Liver (tissue), 9 donors: ENCODE data around the gene THAP11. TPM values are rescaled to one million over a fixed set of nuclear protein-coding genes. Genes with fewer than 3 reads are reported as not detected.
A peak's percentile ranks its signal among the peaks of the same experiment; 100 is the strongest.

Experiments
- DNase-seq: peaks from one replicate; pipeline ENCODE4 v3.0.0-alpha.2; 2017; ENCODE audit warnings: low spot score
- H3K27ac ChIP-seq, 2 donors: one replicate each; pipeline ENCODE4 v1.7.0; 2013; ENCODE audit warnings: inconsistent platforms in 2 of 2, low read length in 2 of 2, control low read depth in 1 of 2, low read depth in 1 of 2, mild to moderate bottlenecking in 1 of 2
- H3K27me3 ChIP-seq, 4 donors: one replicate each; pipeline versions ENCODE4 v1.6.1 to v1.7.0; 2013; ENCODE audit warnings: low read length in 3 of 4, inconsistent platforms in 1 of 4, mild to moderate bottlenecking in 1 of 4, moderate library complexity in 1 of 4; ENCODE audit not compliant: control insufficient read depth in 4 of 4, insufficient read depth in 4 of 4
- H3K36me3 ChIP-seq, 4 donors: one replicate each; pipeline versions ENCODE4 v1.6.1 to v1.7.0; 2013; ENCODE audit warnings: low read length in 3 of 4, mild to moderate bottlenecking in 3 of 4, low read depth in 1 of 4, moderate library complexity in 1 of 4; ENCODE audit not compliant: control insufficient read depth in 4 of 4, insufficient read depth in 3 of 4
- H3K4me1 ChIP-seq, 4 donors: one replicate each; pipeline versions ENCODE4 v1.6.1 to v1.7.0; 2013; ENCODE audit warnings: low read length in 3 of 4, mild to moderate bottlenecking in 3 of 4, moderate library complexity in 1 of 4; ENCODE audit not compliant: control insufficient read depth in 4 of 4, insufficient read depth in 4 of 4
- H3K4me3 ChIP-seq, 3 donors: one replicate each; pipeline versions ENCODE4 v1.6.1 to v1.7.0; 2013; ENCODE audit warnings: low read length in 3 of 3, control low read depth in 1 of 3, low read depth in 1 of 3, mild to moderate bottlenecking in 1 of 3
- H3K9ac ChIP-seq, 2 donors: one replicate each; pipeline ENCODE4 v1.7.0; 2013; ENCODE audit warnings: low read length in 2 of 2, mild to moderate bottlenecking in 2 of 2, moderate library complexity in 2 of 2, control low read depth in 1 of 2, low read depth in 1 of 2
- H3K9me3 ChIP-seq, 4 donors: one replicate each; pipeline versions ENCODE4 v1.6.1 to v1.7.0; 2013; ENCODE audit warnings: low read length in 3 of 4; ENCODE audit not compliant: control insufficient read depth in 4 of 4
- ATF3 ChIP-seq: IDR thresholded peaks from 2 replicates; pipeline ENCODE4 v1.6.1; 2016; ENCODE audit warnings: antibody characterized with exemption
- EGR1 ChIP-seq, 2 donors: IDR thresholded peaks; 2 replicates each; pipeline ENCODE4 v1.6.1; 2016 to 2018; ENCODE audit warnings: antibody characterized with exemption in 2 of 2, low read depth in 2 of 2
- GABPA ChIP-seq, 2 donors: IDR thresholded peaks in 1 of 2; conservative IDR thresholded peaks in 1 of 2; 2 replicates each; pipeline ENCODE4 v1.6.1; 2016; ENCODE audit warnings: antibody characterized with exemption in 2 of 2, mild to moderate bottlenecking in 1 of 2, moderate library complexity in 1 of 2
- HNF4A ChIP-seq, 2 donors: conservative IDR thresholded peaks; 2 replicates each; pipeline ENCODE4 v1.6.1; 2016; ENCODE audit warnings: antibody characterized with exemption in 2 of 2, mild to moderate bottlenecking in 2 of 2
- HNF4G ChIP-seq: IDR thresholded peaks from 2 replicates; pipeline ENCODE4 v1.6.1; 2016; ENCODE audit warnings: antibody characterized with exemption
- JUND ChIP-seq, 2 donors: IDR thresholded peaks; 2 replicates each; pipeline ENCODE4 v1.6.1; 2016; ENCODE audit warnings: antibody characterized with exemption in 2 of 2
- MAX ChIP-seq: IDR thresholded peaks from 2 replicates; pipeline ENCODE4 v1.6.1; 2016; ENCODE audit warnings: antibody characterized with exemption
- REST ChIP-seq: IDR thresholded peaks from 2 replicates; pipeline ENCODE4 v1.6.1; 2016; ENCODE audit warnings: antibody characterized with exemption, mild to moderate bottlenecking
- RXRA ChIP-seq, 2 donors: IDR thresholded peaks; 2 replicates each; pipeline ENCODE4 v1.6.1; 2017 to 2018; ENCODE audit warnings: antibody characterized with exemption in 2 of 2, mild to moderate bottlenecking in 1 of 2
- TAF1 ChIP-seq: conservative IDR thresholded peaks from 2 replicates; pipeline ENCODE4 v1.6.1; 2016; ENCODE audit warnings: antibody characterized with exemption, mild to moderate bottlenecking
- YY1 ChIP-seq: IDR thresholded peaks from 2 replicates; pipeline ENCODE4 v1.6.1; 2016; ENCODE audit warnings: antibody characterized with exemption, mild to moderate bottlenecking
- ZBTB33 ChIP-seq: IDR thresholded peaks from 2 replicates; pipeline ENCODE4 v1.6.1; 2016; ENCODE audit warnings: antibody characterized with exemption
- WGBS: extraction: QIAGEN DNeasy Blood & Tissue Kit; methylation state at CpG from one replicate; pipeline ENCODE4 v1.1.7; 2013; 5-methylcytosine and 5-hydroxymethylcytosine counted together
- polyA plus RNA-seq, 2 donors: library from polyadenylated mRNA; stranded (reverse) in 1 of 2; unstranded in 1 of 2; fragments of 200-250 nt in 1 of 2; fragments of >200 nt in 1 of 2; fragmentation: Nextera tagmentation in 1 of 2; extraction: Ambion mirVana in 1 of 2; gene quantifications; one replicate each; pipeline versions ENCODE4 v1.2.1 to v1.2.3, GENCODE V29; 2013 to 2015
- total RNA-seq, 2 donors: library from RNA; depleted of rRNA; stranded (reverse); fragments of >200 nt; gene quantifications; one replicate each; pipeline ENCODE4 v1.2.3, GENCODE V29; 2014
- donor health status: healthy.
- donor health status: healthy.
- donor health status: healthy.
- donor health status: healthy.
- donor health status: healthy.

THAP11 gene
- total and polyA plus RNA-seq, 4 donors, result 6.7 to 19.7 (median 11.8) TPM

- Histone ChIP-seq H3K4me3 (no peak overlapping the region), H3K36me3 (no peaks in the 10 kb centered on the region), H3K4me1 (peaks cover 11 to 22% (median 17%) of the 10 kb centered on the region in 4 donors), H3K27me3 (no peaks in the 10 kb centered on the region), H3K9ac (no peak overlapping the region), H3K27ac (peak overlapping the region; percentile 77 to 90), H3K9me3 (no peaks in the 10 kb centered on the region)
- 64% methylated on average over 4 of the region's 4 CpGs for WGBS
- DNase-seq, result no peak
- TF ChIP-seq YY1, result no peak
These were observed 16.4 kb downstream of the THAP11 start for GRCh38 chr16:67858500-67858899.

GRCh38 chr16:67860589-67861398 lies 18.7 kb downstream of the THAP11 start:
- no peak for TF ChIP-seq RXRA (IDR thresholded peaks at IDR 0.05)
- TF ChIP-seq MAX, result no peak
- no peak for TF ChIP-seq HNF4A (conservative IDR thresholded peaks at IDR 0.05)
- TF ChIP-seq HNF4G, result no peak
- TF ChIP-seq GABPA (IDR thresholded peaks at IDR 0.05 in 1 of 2, conservative IDR thresholded peaks at IDR 0.05 in 1 of 2), result no peak
- no peak for TF ChIP-seq EGR1 (IDR thresholded peaks at IDR 0.05; ENCODE audit: low read depth in 2 of 2)
- TF ChIP-seq ZBTB33, result no peak
- TF ChIP-seq TAF1, result no peak
- TF ChIP-seq JUND (IDR thresholded peaks at IDR 0.05), result no peak
- no peak for TF ChIP-seq ATF3
- H3K9me3 ChIP-seq, result no peaks in the 10 kb centered on the region
- peaks cover 11 to 22% (median 17%) of the 10 kb centered on the region in 4 donors for H3K4me1 ChIP-seq
- peaks cover 0 to 2% (median under 1%) of the 10 kb centered on the region in 4 donors for H3K36me3 ChIP-seq
- H3K4me3 ChIP-seq, result no peak overlapping the region
- WGBS, result 90% methylated on average over 8 of the region's 8 CpGs
- DNase-seq, result no peak
- no peak overlapping the region for H3K27ac ChIP-seq
- H3K9ac ChIP-seq, result no peak overlapping the region
- H3K27me3 ChIP-seq, result no peaks in the 10 kb centered on the region

GRCh38 chr16:67861877-67862276 lies 19.8 kb downstream of the THAP11 start:
- Histone ChIP-seq H3K9ac (no peak overlapping the region), H3K27me3 (no peaks in the 10 kb centered on the region), H3K36me3 (peaks cover 0 to 3% (median under 1%) of the 10 kb centered on the region in 4 donors), H3K4me1 (peaks cover 9 to 18% (median 13%) of the 10 kb centered on the region in 4 donors), H3K4me3 (no peak overlapping the region), H3K9me3 (no peaks in the 10 kb centered on the region), H3K27ac (no peak overlapping the region)
- no peak for TF ChIP-seq REST
- 95% methylated on average over 6 of the region's 6 CpGs for WGBS
- DNase-seq, result no peak
